ENCODE results near the gene AKAP10. TPM values are rescaled to one million over a fixed set of nuclear protein-coding genes. Genes with fewer than 3 reads are reported as not detected.

The AKAP10 gene
- total and polyA plus RNA-seq, 2 donors (not counting 3 experiments of a cell fraction or from before 2014, with no cell fraction given), result 10.0 to 27.1 TPM

DNA sequence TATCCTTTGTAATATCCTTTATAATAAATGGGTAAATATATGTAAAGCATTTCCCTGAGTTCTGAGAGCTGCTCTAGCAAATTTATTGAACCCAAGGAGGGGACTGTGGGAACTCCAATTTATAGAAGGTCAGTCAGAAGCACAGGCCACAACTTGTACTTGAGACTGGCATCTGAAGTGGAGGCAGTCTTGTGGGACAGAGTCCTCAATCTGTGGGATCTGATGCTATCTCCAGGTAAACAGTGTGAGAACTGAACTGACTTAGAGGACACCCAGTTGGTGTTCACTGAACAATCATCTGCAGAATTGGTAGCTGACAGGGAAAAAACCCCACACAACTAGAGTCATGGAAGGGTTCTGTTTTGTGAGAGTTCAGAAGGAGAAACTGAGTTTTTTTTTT lies 34.0 kb downstream of the AKAP10 start:
- H3K9me3 ChIP-seq (replicated peaks; ENCODE audit: control insufficient read depth, insufficient read depth, low read length), result no peaks in the 10 kb centered on the region
- intact Hi-C loops (cut with micrococcal nuclease), result no loop called here
- H2AFZ ChIP-seq (ENCODE audit: low read depth, low read length), result no peak overlapping the region
- H3K9me1 ChIP-seq (replicated peaks; ENCODE audit: control insufficient read depth, extremely low read depth, insufficient read depth, low read length), result no peaks in the 10 kb centered on the region
- no peaks in the 10 kb centered on the region for H4K20me1 ChIP-seq (replicated peaks; ENCODE audit: control insufficient read depth, extremely low read depth, insufficient read depth, low read length)
- dilution Hi-C loops (cut with MboI; ENCODE audit: extremely low pct_ligation_motif_present, low sequenced_read_pairs), result no loop called here
- BruUV-seq (replicated peaks), result no TSS peak
- H3K9ac ChIP-seq (replicated peaks; ENCODE audit: extremely low read depth, insufficient read depth, low read length), result no peak overlapping the region
- no peak for TF ChIP-seq POLR2A (IDR thresholded peaks at IDR 0.05; ENCODE audit: low read depth, low read length)
- TF ChIP-seq, protein P1, sequence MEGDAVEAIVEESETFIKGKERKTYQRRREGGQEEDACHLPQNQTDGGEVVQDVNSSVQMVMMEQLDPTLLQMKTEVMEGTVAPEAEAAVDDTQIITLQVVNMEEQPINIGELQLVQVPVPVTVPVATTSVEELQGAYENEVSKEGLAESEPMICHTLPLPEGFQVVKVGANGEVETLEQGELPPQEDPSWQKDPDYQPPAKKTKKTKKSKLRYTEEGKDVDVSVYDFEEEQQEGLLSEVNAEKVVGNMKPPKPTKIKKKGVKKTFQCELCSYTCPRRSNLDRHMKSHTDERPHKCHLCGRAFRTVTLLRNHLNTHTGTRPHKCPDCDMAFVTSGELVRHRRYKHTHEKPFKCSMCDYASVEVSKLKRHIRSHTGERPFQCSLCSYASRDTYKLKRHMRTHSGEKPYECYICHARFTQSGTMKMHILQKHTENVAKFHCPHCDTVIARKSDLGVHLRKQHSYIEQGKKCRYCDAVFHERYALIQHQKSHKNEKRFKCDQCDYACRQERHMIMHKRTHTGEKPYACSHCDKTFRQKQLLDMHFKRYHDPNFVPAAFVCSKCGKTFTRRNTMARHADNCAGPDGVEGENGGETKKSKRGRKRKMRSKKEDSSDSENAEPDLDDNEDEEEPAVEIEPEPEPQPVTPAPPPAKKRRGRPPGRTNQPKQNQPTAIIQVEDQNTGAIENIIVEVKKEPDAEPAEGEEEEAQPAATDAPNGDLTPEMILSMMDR (IDR thresholded peaks at IDR 0.05; ENCODE audit: extremely low read depth in 1 of 2, insufficient read depth in 1 of 2, low read depth in 1 of 2, low read length in 2 of 2), result no peak
- no peak for TF ChIP-seq EZH2 (IDR thresholded peaks at IDR 0.05; ENCODE audit: borderline replicate concordance, low read depth, low read length, severe bottlenecking)
- no peak for TF ChIP-seq FOS (IDR thresholded peaks at IDR 0.05; ENCODE audit: borderline replicate concordance, insufficient read depth, low read length)
- no peak for TF ChIP-seq GATA2 (IDR thresholded peaks at IDR 0.05; ENCODE audit: insufficient read depth, insufficient read length, low read depth, low read length)
- TF ChIP-seq JUN (IDR thresholded peaks at IDR 0.05; ENCODE audit: borderline replicate concordance, insufficient read depth, insufficient read length, low read depth), result no peak
- TF ChIP-seq MYC (IDR thresholded peaks at IDR 0.05; ENCODE audit: low read depth, low read length), result no peak
- TF ChIP-seq POLR2AphosphoS5 (IDR thresholded peaks at IDR 0.05; ENCODE audit: insufficient read depth, low read depth, low read length), result no peak
- TF ChIP-seq, protein P2, sequence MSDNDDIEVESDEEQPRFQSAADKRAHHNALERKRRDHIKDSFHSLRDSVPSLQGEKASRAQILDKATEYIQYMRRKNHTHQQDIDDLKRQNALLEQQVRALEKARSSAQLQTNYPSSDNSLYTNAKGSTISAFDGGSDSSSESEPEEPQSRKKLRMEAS (IDR thresholded peaks at IDR 0.05; ENCODE audit: insufficient read depth, insufficient read length), result no peak
- peaks cover 4 to 9% of the 10 kb centered on the region in 2 experiments for H3K36me3 ChIP-seq (ENCODE audit: control insufficient read depth in 2 of 2, extremely low read depth in 1 of 2, insufficient read depth in 2 of 2, low read length in 2 of 2)
- CTCF ChIA-PET, result no interaction called here
- H3K4me1 ChIP-seq (ENCODE audit: control insufficient read depth, extremely low read depth, insufficient read depth, low read length), result peaks cover 3% of the 10 kb centered on the region
- FAIRE-seq, result no peak
- POLR2A ChIA-PET, result no interaction called here
- no peak overlapping the region for H3K4me3 ChIP-seq (replicated peaks in 1 of 3; ENCODE audit: insufficient read depth in 1 of 3, low read depth in 1 of 3, low read length in 3 of 3)
- H3K4me2 ChIP-seq (ENCODE audit: insufficient read depth, low read length), result no peak overlapping the region
- H3K27ac ChIP-seq (ENCODE audit: insufficient read depth, low read depth, low read length), result no peak overlapping the region
- DNase-seq (ENCODE audit: low read depth, low spot score), result no peak
- H3K27me3 ChIP-seq (ENCODE audit: control insufficient read depth in 2 of 2, insufficient read depth in 2 of 2, low read length in 2 of 2), result no peaks in the 10 kb centered on the region
- H3K79me2 ChIP-seq (ENCODE audit: control insufficient read depth, insufficient read depth, low read length), result peaks cover 26% of the 10 kb centered on the region
